ENCODE results near the gene GPR161.

DNA sequence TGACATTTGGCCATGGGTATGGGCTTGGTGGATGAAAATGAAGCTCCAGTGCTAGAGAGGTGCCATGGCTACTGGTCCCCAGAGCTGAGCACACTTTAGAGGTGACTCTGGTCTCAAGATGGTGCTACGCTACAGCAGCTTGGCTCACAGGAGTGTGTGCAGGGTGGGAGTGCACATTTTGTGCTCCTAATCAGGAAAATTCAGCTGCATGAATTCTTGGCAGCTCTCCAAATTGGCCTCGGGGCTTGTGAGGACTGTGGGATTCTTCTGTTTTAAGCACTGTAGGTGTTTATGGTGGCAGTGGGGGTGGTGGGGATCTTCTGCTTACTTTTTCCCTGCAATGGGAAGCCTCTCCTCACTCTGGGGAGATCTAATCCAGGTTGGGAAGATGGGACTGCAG lies 24.7 kb upstream of the GPR161 start:
- no peak for TF ChIP-seq POLR2A (IDR thresholded peaks at IDR 0.05; ENCODE audit: low read length)
- TF ChIP-seq GATA1 (IDR thresholded peaks at IDR 0.05; ENCODE audit: low read depth, low read length) = no peak
